ENCODE measurements around the gene MALL.
"Not testable (repeated sequence)": the region's sequence is repeated elsewhere in the genome, so short reads cannot be mapped to it uniquely, and the experiment has no call there.

DNA sequence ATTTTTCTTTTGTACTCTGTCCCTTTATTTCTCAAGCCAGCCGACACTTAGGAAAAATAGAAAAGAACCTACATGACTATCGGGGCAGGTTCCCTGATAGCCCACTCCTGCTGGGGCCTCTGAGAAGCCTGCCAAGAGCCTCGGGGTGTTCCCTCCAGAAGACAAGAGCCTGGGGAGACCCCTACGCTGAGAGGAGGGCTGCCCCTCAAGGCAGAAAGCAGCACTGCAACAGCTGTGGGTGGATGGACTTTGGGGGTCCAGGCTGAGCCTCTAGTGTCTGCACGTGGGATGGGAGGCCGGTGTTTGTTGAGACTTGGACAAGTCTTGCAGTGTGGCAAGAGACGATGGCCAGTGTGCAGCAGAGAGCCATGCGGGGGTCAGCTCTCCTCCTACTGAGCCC, 32.5 kb downstream of the MALL start:
- TF ChIP-seq, protein P1, sequence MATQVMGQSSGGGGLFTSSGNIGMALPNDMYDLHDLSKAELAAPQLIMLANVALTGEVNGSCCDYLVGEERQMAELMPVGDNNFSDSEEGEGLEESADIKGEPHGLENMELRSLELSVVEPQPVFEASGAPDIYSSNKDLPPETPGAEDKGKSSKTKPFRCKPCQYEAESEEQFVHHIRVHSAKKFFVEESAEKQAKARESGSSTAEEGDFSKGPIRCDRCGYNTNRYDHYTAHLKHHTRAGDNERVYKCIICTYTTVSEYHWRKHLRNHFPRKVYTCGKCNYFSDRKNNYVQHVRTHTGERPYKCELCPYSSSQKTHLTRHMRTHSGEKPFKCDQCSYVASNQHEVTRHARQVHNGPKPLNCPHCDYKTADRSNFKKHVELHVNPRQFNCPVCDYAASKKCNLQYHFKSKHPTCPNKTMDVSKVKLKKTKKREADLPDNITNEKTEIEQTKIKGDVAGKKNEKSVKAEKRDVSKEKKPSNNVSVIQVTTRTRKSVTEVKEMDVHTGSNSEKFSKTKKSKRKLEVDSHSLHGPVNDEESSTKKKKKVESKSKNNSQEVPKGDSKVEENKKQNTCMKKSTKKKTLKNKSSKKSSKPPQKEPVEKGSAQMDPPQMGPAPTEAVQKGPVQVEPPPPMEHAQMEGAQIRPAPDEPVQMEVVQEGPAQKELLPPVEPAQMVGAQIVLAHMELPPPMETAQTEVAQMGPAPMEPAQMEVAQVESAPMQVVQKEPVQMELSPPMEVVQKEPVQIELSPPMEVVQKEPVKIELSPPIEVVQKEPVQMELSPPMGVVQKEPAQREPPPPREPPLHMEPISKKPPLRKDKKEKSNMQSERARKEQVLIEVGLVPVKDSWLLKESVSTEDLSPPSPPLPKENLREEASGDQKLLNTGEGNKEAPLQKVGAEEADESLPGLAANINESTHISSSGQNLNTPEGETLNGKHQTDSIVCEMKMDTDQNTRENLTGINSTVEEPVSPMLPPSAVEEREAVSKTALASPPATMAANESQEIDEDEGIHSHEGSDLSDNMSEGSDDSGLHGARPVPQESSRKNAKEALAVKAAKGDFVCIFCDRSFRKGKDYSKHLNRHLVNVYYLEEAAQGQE (IDR thresholded peaks at IDR 0.05; ENCODE audit: unreplicated experiment): not testable (repeated sequence)
- TF ChIP-seq EZH2phosphoT487 (IDR thresholded peaks at IDR 0.05; ENCODE audit: unreplicated experiment); CTCF (conservative IDR thresholded peaks at IDR 0.05; ENCODE audit: low read depth in 2 of 2); STAT1 (IDR thresholded peaks at IDR 0.05; ENCODE audit: unreplicated experiment); POLR2AphosphoS5 (IDR thresholded peaks at IDR 0.05; ENCODE audit: low read depth); EZH2 (IDR thresholded peaks at IDR 0.05; ENCODE audit: low read depth, unreplicated experiment): not testable (repeated sequence)

Data from GM23338 (cell line).